Measurements from ENCODE around the gene NCBP3.

DNA sequence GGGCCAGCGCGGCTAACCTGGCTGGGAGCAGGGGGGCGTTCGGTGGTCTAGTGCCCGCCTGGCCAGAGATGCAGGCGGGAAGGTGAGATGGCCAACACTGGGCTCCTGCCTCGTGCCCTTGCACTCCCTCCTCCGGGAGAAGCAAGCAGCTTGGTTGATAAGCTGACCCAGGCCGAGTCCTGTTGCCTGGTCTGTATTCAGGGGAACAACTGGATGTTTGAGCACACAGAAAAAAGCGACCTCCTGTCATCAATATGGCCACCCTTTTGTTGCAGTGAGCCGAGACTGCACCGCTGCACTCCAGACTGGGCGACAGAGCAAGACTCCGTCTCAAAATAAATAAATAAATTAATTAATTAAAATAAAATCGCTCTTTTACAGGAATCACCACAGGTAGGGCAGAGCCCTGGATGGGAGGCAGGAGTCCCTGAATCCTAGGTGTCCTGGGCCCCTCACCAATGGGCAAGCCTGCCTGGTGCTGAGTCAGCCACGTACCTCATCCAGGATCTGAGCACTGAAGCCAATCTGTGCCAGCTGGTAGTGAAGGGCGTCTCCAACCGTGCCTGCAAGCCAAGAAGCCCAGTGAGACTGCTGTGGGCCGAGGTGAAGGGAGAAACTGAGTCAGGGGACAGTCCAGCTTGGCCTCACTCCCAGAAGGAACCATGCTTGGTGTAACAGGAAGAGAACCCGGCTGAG is 90.6 kb downstream of the NCBP3 start:
- TF ChIP-seq YY1 (IDR thresholded peaks at IDR 0.05; ENCODE audit: insufficient read depth, insufficient read length), result no peak
- TF ChIP-seq ZNF274 (IDR thresholded peaks at IDR 0.05; ENCODE audit: low read depth, low read length), result no peak
- TF ChIP-seq SUZ12 (IDR thresholded peaks at IDR 0.05; ENCODE audit: extremely low read depth, insufficient read depth, insufficient read length), result no peak

All from NT2/D1 (cell line).